A673 (cell line): ENCODE data around the gene ADAM30. TPM values are rescaled to one million over a fixed set of nuclear protein-coding genes. Genes with fewer than 3 reads are reported as not detected.

Source experiments
- Bru-seq: library from RNA; stranded (reverse); fragments of 400-500 nt; gene quantifications from one replicate; lab custom pipeline; 2021; lab: Mats Ljungman, UMichigan
- BruChase-seq, 2 experiments: library from RNA; stranded (reverse); fragments of 400-500 nt; gene quantifications; one replicate each; lab custom pipeline; 2021; lab: Mats Ljungman, UMichigan
- BruUV-seq: library from RNA; stranded (reverse); fragments of 400-500 nt; replicated peaks from 2 replicates; lab custom pipeline; 2021; lab: Mats Ljungman, UMichigan
- CTCF ChIA-PET: fragments of 300-600 bp; sonication (Branson Sonifier 250); formaldehyde crosslinking; loops from one replicate; lab custom pipeline; 2022; ENCODE audit warnings: antibody characterized with exemption; lab: Charles Lee
- POLR2A ChIA-PET: fragments of 300-600 bp; sonication (Branson Sonifier 250); formaldehyde crosslinking; loops from one replicate; lab custom pipeline; 2022; ENCODE audit warnings: antibody characterized with exemption; ENCODE audit not compliant: low non-redundant PET; lab: Charles Lee
- DNase-seq: peaks from one replicate; pipeline ENCODE4 v3.0.0-alpha.2; 2015; ENCODE audit warnings: low spot score
- H3K27ac ChIP-seq: fragments of 200-600 bp; sonication (generic); 2 replicates; pipeline ENCODE4 v1.5.1; 2016; ENCODE audit warnings: mixed run types, low read depth, mild to moderate bottlenecking, mixed read lengths, antibody characterized with exemption, low read length; ENCODE audit not compliant: poor library complexity, severe bottlenecking
- H3K27me3 ChIP-seq: fragments of 200-600 bp; sonication (generic); replicated peaks from 2 replicates; pipeline ENCODE4 v1.6.1; 2017; ENCODE audit warnings: mixed run types, low read depth, mild to moderate bottlenecking, mixed read lengths, antibody characterized with exemption, low read length; ENCODE audit not compliant: insufficient read depth, poor library complexity
- H3K36me3 ChIP-seq: fragments of 200-600 bp; sonication (generic); 2 replicates; pipeline ENCODE4 v1.6.1; 2016; ENCODE audit warnings: mixed run types, mild to moderate bottlenecking, mixed read lengths, antibody characterized with exemption, low read length; ENCODE audit not compliant: insufficient read depth, poor library complexity, severe bottlenecking
- H3K4me1 ChIP-seq: fragments of 200-600 bp; sonication (generic); 2 replicates; pipeline ENCODE4 v1.6.1; 2017; ENCODE audit warnings: mixed run types, mild to moderate bottlenecking, mixed read lengths, antibody characterized with exemption, low read length; ENCODE audit not compliant: insufficient read depth, poor library complexity, severe bottlenecking
- H3K4me3 ChIP-seq: fragments of 200-600 bp; sonication (generic); 2 replicates; pipeline ENCODE4 v1.5.1; 2016; ENCODE audit warnings: low read depth, mixed run types, mild to moderate bottlenecking, mixed read lengths, low read length; ENCODE audit not compliant: poor library complexity, severe bottlenecking
- H3K9me3 ChIP-seq: fragments of 200-600 bp; sonication (generic); 2 replicates; pipeline ENCODE4 v1.6.1; 2016; ENCODE audit warnings: mixed run types, low read depth, mild to moderate bottlenecking, mixed read lengths, antibody characterized with exemption, low read length; ENCODE audit not compliant: poor library complexity, severe bottlenecking
- EZH2 ChIP-seq: fragments of 200-600 bp; sonication (generic); IDR thresholded peaks from 2 replicates; pipeline ENCODE4 v1.6.1; 2017; ENCODE audit warnings: borderline replicate concordance, low read depth, mild to moderate bottlenecking, mixed read lengths, antibody characterized with exemption, low read length; ENCODE audit not compliant: poor library complexity, severe bottlenecking
- intact Hi-C: fragments of 100-400 bp; cut with micrococcal nuclease; formaldehyde crosslinking; loops from one replicate; pipeline ENCODE4 v1.10.0; 2022; ENCODE audit not compliant: unreplicated experiment
- long read RNA-seq: library from polyadenylated mRNA; stranded (forward); transcript quantifications from one replicate; pipeline ENCODE4 v2.0.0, GENCODE V29; 2022
- total RNA-seq: library from RNA; stranded (reverse); gene quantifications from 2 replicates; pipeline ENCODE4 v1.2.3, GENCODE V29; 2021
- TF ChIP-seq, protein P1 (sequence below): fragments of 300-800, 200-600 bp; sonication (generic); conservative IDR thresholded peaks from 2 replicates; pipeline ENCODE4 v1.5.1; 2017; ENCODE audit warnings: low read depth, mild to moderate bottlenecking, antibody characterized with exemption, low read length, moderate library complexity, mixed read lengths

ADAM30 gene
- not detected in 2 replicates for total RNA-seq
- not detected for Bru-seq, nascent RNA
- BruChase-seq, experiment 1, labeled RNA remaining after a 2-hour chase = percentile 21 among the genes with signal in this experiment
- percentile 15 among the genes with signal in this experiment for BruChase-seq, experiment 2, labeled RNA remaining after a 6-hour chase
- long read RNA-seq = 0 reads

DNA sequence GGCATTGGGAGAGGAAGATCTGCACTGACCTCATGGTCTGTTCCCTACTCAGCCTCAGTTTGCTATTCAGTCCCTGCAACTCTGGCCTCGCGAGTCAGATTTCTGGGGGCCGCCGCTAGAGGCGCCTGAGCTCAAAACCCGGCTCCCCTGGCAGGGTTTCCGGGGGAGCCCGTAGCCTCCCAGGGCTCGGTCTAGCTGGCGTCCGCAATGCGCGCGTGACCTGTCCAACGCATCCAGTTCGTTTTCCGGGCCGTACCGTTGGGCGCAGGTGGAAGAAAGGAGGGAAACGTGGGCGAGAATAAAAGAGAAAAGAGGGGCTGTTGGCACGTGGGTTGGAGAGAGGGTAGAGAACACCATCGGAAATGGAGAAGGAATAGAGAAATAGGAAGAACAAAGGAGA is at the start of gene ADAM30:
ADAM30 (minus strand) TSS at position 213 of the 400 bp plus-strand sequence; CDS start at position 34, 179 bp downstream.
- Histone ChIP-seq H3K36me3 (no peaks in the 10 kb centered on the region), H3K9me3 (no peaks in the 10 kb centered on the region), H3K4me1 (no peaks in the 10 kb centered on the region), H3K27ac (no peak within 1 kb of the TSS), H3K4me3 (no peak within 1 kb of the TSS), H3K27me3 (no peaks in the 10 kb centered on the region)
- CTCF ChIA-PET = no interaction called here
- no TSS peak for BruUV-seq
- intact Hi-C loops = no loop called here
- no peak for DNase-seq
- POLR2A ChIA-PET = no interaction called here
- no peak for TF ChIP-seq EZH2
- TF ChIP-seq, protein P1, sequence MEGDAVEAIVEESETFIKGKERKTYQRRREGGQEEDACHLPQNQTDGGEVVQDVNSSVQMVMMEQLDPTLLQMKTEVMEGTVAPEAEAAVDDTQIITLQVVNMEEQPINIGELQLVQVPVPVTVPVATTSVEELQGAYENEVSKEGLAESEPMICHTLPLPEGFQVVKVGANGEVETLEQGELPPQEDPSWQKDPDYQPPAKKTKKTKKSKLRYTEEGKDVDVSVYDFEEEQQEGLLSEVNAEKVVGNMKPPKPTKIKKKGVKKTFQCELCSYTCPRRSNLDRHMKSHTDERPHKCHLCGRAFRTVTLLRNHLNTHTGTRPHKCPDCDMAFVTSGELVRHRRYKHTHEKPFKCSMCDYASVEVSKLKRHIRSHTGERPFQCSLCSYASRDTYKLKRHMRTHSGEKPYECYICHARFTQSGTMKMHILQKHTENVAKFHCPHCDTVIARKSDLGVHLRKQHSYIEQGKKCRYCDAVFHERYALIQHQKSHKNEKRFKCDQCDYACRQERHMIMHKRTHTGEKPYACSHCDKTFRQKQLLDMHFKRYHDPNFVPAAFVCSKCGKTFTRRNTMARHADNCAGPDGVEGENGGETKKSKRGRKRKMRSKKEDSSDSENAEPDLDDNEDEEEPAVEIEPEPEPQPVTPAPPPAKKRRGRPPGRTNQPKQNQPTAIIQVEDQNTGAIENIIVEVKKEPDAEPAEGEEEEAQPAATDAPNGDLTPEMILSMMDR = peak; percentile 51

DNA sequence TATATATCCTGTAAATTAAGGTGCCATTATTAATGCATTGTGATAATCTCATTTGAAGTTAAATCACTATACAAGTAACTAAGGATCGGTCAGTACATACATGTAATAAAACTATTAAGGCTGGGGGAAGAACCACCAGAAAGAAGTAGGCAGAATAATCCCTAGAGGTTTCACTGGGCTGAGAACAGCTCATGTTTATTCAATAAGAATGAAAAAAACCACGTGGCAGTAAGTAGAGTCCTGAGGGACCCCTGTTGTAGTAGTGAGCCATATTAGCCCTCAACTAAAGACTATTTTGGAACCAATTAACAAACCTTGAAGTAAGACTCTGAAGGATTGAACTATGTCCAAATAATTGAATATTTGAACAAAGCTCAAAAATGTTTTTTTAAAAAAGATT is 46.9 kb upstream of the ADAM30 start:
- Histone ChIP-seq H3K9me3 (no peaks in the 10 kb centered on the region), H3K27ac (no peak overlapping the region), H3K27me3 (no peaks in the 10 kb centered on the region), H3K4me1 (no peaks in the 10 kb centered on the region), H3K36me3 (peaks cover 18% of the 10 kb centered on the region), H3K4me3 (no peak overlapping the region)
- ChIA-PET CTCF (interaction anchor here (0.5 kb wide), 1 partner anchor 100 kb away, joined by 7 read pairs; no protein-coding TSS in a partner anchor), POLR2A (no interaction called here)
- intact Hi-C loops = no loop called here
- TF ChIP-seq EZH2 = no peak
- TF ChIP-seq, protein P1 = no peak
- no TSS peak for BruUV-seq
- DNase-seq = peak; percentile 58

DNA sequence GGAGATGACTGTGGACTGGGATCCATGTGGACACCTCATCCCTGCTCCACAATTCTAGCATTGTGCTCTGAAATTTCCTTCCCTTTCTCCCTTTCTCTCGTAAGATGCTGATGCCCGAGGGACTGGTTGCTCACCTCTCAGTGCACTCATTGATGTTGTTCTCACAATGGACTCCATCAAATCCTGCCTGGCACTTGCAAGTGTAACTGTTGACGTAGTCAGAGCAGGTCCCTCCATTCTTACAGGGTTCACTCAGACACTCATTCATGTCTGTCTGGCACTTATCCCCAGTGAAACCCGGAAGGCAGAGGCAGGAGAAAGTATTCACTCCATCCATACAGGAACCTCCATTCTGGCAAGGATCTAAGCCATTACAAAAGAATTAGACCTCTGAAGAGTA is 45.1 kb upstream of the ADAM30 start:
- ChIA-PET POLR2A (no interaction called here), CTCF (no interaction called here)
- TF ChIP-seq, protein P1 = no peak
- no peak for TF ChIP-seq EZH2
- no peaks in the 10 kb centered on the region for H3K9me3 ChIP-seq
- H3K4me3 ChIP-seq = no peak overlapping the region
- no peak for DNase-seq
- no TSS peak for BruUV-seq
- intact Hi-C loops = no loop called here
- no peaks in the 10 kb centered on the region for H3K27me3 ChIP-seq
- no peak overlapping the region for H3K27ac ChIP-seq
- no peaks in the 10 kb centered on the region for H3K4me1 ChIP-seq
- peaks cover 28% of the 10 kb centered on the region for H3K36me3 ChIP-seq
